GM13977 (cell line): ENCODE measurements around the gene PRDX3.

Experiments used
- DNase-seq: peaks from one replicate; pipeline ENCODE4 v3.0.0; 2012; ENCODE audit warnings: low spot score
- in situ Hi-C: fragments of 300-500 bp; cut with MboI; formaldehyde crosslinking; loops from one replicate; pipeline ENCODE4 v1.12.0; 2022; ENCODE audit warnings: low sequenced_read_pairs, low pct_unique_long_range_greater_than_20kb, mixed read lengths, inconsistent platforms; ENCODE audit not compliant: unreplicated experiment
- TF ChIP-seq, protein P1 (sequence below): IDR thresholded peaks from 2 replicates; pipeline ENCODE4 v1.5.1; 2012; ENCODE audit warnings: mild to moderate bottlenecking, control low read depth; ENCODE audit not compliant: insufficient read depth; ENCODE audit errors: extremely low read depth, missing control alignments

The PRDX3 gene

DNA sequence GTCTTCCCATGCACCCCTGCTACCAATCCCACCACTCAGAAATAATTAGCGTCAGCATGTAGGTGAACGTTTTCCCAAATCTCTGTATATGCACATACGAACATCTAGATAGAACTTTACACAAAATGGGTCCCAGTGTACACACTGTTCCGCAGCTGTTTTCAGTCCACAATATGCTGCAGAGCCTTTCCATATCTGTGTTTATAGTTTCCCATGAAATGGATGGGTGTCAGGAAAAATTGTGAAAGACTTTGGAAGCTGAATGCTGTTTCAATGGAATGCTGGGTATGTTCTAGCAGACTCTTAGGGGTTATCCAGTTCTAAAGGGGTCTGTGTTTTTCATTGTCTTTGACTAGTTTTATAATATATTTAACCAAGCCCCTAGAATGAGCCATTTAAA is 42.6 kb upstream of the PRDX3 start:
- in situ Hi-C loops, result no loop called here
- TF ChIP-seq, protein P1, sequence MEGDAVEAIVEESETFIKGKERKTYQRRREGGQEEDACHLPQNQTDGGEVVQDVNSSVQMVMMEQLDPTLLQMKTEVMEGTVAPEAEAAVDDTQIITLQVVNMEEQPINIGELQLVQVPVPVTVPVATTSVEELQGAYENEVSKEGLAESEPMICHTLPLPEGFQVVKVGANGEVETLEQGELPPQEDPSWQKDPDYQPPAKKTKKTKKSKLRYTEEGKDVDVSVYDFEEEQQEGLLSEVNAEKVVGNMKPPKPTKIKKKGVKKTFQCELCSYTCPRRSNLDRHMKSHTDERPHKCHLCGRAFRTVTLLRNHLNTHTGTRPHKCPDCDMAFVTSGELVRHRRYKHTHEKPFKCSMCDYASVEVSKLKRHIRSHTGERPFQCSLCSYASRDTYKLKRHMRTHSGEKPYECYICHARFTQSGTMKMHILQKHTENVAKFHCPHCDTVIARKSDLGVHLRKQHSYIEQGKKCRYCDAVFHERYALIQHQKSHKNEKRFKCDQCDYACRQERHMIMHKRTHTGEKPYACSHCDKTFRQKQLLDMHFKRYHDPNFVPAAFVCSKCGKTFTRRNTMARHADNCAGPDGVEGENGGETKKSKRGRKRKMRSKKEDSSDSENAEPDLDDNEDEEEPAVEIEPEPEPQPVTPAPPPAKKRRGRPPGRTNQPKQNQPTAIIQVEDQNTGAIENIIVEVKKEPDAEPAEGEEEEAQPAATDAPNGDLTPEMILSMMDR, result no peak
- no peak for DNase-seq

DNA sequence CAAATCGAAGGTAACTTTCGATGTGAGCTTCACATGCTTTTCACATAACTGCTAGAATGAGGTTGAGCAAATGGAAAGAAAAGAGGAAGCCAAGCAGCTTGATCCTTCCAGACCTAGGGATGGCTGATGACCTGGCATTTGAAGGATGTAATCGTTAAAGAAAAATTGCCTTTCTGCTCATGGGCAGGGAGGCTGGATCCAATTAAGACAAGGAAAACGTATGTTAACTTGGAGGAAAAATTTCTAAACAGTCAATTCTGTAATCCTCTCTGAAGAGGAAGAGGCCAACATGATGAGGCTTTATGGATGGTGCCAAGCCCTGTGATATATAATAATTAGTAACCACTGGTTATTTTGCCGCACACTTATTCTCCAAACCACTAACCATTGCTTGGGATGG is 41.3 kb upstream of the PRDX3 start:
- in situ Hi-C loops, result no loop called here
- TF ChIP-seq, protein P1, result no peak
- no peak for DNase-seq

DNA sequence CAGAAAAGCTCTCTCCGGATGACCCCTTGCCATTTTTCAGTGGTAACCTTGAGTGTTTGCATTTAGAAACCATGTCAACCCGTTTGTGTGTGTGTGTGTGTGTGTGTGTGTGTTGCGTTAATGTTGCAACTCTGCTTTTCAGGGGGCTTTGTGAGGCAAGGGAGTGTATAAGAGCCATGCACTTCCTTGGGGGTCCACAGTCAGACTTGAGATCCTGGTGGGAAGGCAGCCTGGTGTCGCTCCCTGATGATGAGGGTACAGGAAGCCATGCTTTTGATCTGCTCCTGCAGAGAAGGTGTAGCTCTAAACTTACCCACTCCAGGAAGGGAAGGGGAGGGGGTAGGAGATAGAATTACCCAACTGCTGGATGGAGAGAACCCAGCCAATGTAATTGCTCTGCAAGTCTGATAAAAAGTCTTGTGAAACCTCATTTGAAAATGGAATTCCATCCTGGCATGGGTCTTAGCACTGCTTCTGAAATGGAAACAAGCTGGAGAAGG is 39.4 kb upstream of the PRDX3 start:
- DNase-seq, result no peak
- in situ Hi-C loops, result no loop called here
- TF ChIP-seq, protein P1, result no peak

- DNase-seq, result no peak
- in situ Hi-C loops, result no loop called here
- TF ChIP-seq, protein P1, result no peak
These were observed 38.8 kb upstream of the PRDX3 start for GRCh38 chr10:119217401-119217800.

- in situ Hi-C loops, result no loop called here
- no peak for DNase-seq
These were observed 37.5 kb upstream of the PRDX3 start for GRCh38 chr10:119216127-119216526.

GRCh38 chr10:119215371-119215770 is 36.8 kb upstream of the PRDX3 start:
- DNase-seq, result no peak
- in situ Hi-C loops, result no loop called here
- TF ChIP-seq, protein P1, result no peak

More at GRCh38 chr10:119216127-119216526, 37.5 kb upstream of the PRDX3 start:
- TF ChIP-seq, protein P1, result no peak
